Spleen (tissue), 7 donors: Measurements from ENCODE around the gene FAM120B.

Experiments
- CTCF ChIP-seq, 11 experiments: fragments of 200-600 bp in 7 of 11; fragments of 450-650 bp in 4 of 11; sonication (generic) in 4 of 11; IDR thresholded peaks in 8 of 11; conservative IDR thresholded peaks in 3 of 11; 1 replicate in 7 of 11; 2 replicates in 4 of 11; pipeline versions ENCODE4 v1.4.0 to v1.8.0; 2016 to 2021; ENCODE audit warnings: antibody characterized with exemption in 11 of 11, inconsistent platforms in 4 of 11, mild to moderate bottlenecking in 1 of 11
- POLR2A ChIP-seq, 3 donors: fragments of 450-650 bp; IDR thresholded peaks; one replicate each; pipeline ENCODE4 v1.5.1; 2017; ENCODE audit warnings: antibody characterized with exemption in 3 of 3, mild to moderate bottlenecking in 1 of 3
- POLR2AphosphoS5 ChIP-seq, 3 donors: sonication (generic); formaldehyde crosslinking; IDR thresholded peaks; one replicate each; pipeline ENCODE4 v1.5.1; 2017; ENCODE audit warnings: antibody characterized with exemption in 3 of 3
- donor health status: DM: no; HTN: no; CAD: no; lungs with moderate emphysema.
- donor health status: DM: no; HTN: no; CAD: no.
- donor health status: DM: no; HTN: no; CAD: no.

DNA sequence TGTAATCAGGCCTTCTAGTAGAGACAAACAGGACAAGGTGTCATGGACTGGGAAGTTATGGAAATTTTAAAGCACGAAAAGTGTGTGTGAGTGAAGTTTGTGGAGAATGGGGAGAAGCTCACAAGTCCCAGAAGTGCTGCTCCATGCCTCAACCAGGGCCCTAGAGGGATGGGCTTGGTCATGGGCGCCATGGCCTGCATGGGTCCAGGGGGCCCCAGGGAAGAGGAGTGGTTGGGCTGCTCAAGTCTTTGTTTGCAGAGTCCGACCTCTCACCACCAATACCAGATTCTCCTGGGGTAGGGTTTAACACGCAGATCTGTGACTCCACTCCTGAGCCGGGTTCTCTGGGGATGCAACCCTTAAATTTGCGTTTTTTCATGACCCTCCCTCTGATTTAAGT lies 88.4 kb downstream of the FAM120B start:
- TF ChIP-seq CTCF (IDR thresholded peaks at IDR 0.05 in 8 of 11, conservative IDR thresholded peaks at IDR 0.05 in 3 of 11) (no peak), POLR2A (IDR thresholded peaks at IDR 0.05) (no peak), POLR2AphosphoS5 (IDR thresholded peaks at IDR 0.05) (no peak)
